Metanephros (tissue), 1 donor: Measurements from ENCODE around the gene ITPA. TPM values are rescaled to one million over a fixed set of nuclear protein-coding genes. Genes with fewer than 3 reads are reported as not detected.

Experiments used
- total RNA-seq: library from RNA; depleted of rRNA; stranded (reverse); fragments of >200 nt; gene quantifications from one replicate; pipeline ENCODE4 v1.2.3, GENCODE V29; 2014

Gene ITPA
- total RNA-seq = 42.7 TPM

DNA sequence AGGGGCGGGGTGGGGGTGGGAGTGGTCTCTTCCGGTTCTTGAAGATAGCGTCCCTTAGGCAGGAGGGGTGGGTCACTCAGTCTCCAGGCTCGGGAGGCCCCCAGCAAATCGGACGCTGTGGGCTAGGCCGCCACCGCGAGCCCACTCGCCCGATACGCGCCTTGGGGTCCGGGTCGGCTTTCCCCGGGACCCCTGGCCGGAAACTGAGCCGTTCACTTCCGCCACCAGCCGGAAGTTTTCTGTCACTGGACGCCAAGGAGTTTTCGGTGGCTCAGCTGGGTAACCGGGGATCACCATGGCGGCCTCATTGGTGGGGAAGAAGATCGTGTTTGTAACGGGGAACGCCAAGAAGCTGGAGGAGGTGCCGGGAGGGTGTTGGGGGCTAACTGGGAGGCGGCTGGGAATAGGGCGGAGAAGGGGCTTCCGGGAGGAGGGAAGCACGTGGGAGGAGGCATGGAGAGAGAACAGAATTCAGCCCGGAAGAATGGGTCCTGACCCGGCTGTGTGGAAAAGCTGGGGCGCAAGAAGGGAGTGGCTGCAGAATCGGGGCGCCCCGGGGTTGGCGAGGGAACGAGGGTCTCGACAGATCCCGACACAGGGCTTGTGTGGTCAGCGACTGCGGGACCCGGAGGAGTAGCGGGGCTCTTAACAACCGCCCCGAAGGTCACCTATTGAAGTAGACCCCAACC is at the start of gene ITPA:
TSS of gene ITPA (plus strand) at position 242 of the 689 bp plus-strand sequence. CDS start at position 296, 54 bp downstream.

DNA sequence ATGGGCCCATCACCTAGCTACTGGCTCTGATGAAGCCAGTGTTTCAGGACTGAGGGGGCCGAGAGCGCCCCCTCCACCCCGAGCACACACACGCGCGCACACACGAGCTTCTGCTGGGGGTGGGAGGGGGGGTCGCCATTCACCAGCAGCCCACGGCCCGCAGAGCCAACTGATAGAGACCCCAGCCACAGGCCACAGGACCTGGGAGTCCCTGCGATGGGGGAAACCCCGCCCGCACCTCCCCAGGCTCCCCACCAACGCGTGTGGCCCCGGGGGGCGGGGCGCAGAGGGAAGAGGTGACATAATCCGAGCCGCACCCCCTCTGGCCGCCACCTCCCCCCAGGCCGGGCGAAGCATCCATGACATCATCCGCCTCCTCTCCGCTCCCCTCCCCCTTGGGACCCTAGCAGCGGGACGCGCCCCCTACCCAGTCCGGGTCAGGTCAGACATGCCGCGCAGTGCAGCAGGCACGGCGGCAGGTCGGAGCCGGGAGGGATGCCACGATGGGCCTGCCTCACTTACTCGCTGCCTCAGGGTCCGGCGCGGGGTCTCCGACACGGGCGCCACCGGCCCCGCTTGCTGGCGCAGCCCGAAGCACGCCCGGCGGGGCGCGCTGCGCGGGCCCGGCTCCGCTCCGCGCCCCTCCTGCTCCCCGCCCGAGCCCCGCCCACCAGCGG is 36.2 kb upstream of the ITPA start, which contains the start of gene LZTS3:
TSS of gene LZTS3 (minus strand) at position 617 of the 677 bp plus-strand sequence. CDS start 6,386 bp downstream, outside the sequence.

GRCh38 chr20:3204124-3204794 is 5.0 kb upstream of the ITPA start, which contains the start of gene DDRGK1:
Gene DDRGK1 (minus strand): TSS chr20:3204682. CDS start chr20:3204627, 55 bp downstream.

DNA sequence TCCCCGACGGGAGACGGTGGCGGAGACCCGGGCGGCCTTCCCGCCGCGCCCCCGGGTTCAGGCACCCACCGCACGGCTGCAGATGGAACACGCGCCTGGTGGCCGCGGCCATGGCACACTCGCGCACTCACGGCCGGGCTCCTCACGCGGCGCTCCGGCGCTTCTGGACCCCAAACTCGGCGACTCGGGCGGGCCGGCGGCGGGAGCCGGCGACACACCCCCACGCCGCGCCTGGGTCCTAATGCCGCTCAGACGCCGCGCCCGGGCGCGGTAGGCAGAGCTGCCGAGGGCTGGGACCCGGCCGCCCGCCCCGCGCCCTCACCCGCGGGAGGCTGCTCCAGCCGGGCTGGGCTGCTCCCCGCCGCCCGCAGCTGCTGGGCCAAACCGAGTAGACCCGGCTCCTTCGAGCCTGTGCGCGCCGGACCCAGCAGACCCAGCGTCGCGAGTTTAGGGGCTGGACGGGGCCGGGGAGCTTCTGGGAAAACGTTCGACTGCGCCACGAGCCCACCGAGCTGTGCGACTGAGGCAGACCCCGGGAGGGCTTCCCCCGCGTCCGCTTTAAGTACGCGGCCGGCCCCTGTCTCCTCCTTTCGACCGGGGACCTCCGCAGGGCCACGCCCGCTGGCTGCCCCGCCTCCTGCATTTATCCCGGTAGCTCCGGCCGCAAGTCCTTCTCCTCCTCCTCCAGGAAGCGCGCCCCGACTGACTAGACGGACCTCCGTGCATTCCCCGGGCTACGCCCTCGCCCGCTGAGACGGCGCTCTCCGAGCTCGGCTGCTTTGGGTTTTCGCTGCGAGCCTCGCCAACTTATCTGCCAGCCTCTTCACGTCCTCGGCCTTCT is 29.9 kb downstream of the ITPA start, which contains the start of gene SLC4A11:
TSS of gene SLC4A11 (minus strand) at position 165 of the 841 bp plus-strand sequence. CDS start at position 112, 53 bp downstream.

Other genes starting within 250 kb of the ITPA start
- not detected for gene GNRH2, start 165.9 kb upstream of the ITPA start, total RNA-seq
- gene MRPS26, start 163.4 kb upstream of the ITPA start, total RNA-seq = 50.9 TPM
- gene OXT, start 137.9 kb upstream of the ITPA start, total RNA-seq = not detected
- not detected for gene AVP, start 124.8 kb upstream of the ITPA start, total RNA-seq
- 15.9 TPM for gene FASTKD5, start 49.6 kb upstream of the ITPA start, total RNA-seq
- 5.6 TPM for gene UBOX5, start 49.6 kb upstream of the ITPA start, total RNA-seq
- gene LZTS3, start 35.9 kb upstream of the ITPA start, total RNA-seq = 16.2 TPM
- gene DDRGK1, start 4.8 kb upstream of the ITPA start, total RNA-seq = 32.7 TPM
- 1.9 TPM for gene SLC4A11, start 29.7 kb downstream of the ITPA start, total RNA-seq
- 32.0 TPM for gene DNAAF9, start 198.2 kb downstream of the ITPA start, total RNA-seq